Measurements from ENCODE around the gene CSNK1D. TPM values are rescaled to one million over a fixed set of nuclear protein-coding genes. Genes with fewer than 3 reads are reported as not detected.
A peak's percentile ranks its signal among the peaks of the same experiment; 100 is the strongest.
"Not testable (repeated sequence)": the region's sequence is repeated elsewhere in the genome, so short reads cannot be mapped to it uniquely, and the experiment has no call there.

CSNK1D gene
- total RNA-seq, 1 donor from 2014 or later: 227 TPM

DNA sequence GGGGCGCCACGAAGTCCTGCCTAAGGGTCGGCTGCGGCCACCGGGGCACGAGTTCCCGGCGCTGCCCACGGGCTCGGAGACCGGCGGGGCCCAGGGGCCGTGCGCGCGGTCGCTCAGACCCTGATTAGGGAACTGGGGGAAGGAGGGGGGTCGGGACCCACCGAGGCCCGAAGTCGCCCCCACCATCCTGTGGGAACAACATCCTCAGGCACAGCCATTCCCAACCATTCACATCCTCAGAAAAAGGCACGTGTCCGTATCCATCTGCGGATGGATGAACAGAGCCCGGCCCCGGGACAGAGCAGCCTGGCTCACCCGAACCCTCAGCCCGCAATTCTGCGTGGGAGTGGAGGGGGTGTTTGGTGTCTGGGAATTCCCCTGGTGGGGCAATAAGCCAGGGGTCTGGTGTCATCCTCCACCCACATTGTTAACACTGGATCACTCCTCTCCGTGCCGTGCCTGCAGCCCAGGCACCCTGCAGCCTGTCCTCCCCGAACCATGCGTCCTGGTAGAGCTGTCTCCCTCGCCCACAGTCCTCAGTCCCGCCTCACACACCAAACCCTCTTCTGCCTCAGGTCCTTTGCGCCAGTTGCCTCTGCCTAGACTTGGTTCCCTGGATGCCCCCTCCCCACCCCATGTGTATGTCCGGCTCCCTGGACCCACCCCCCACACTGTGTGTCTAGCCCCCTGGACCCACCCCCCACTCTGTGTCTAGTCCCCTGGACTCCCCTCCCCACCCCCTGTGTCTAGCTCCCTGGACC, 60.1 kb downstream of the CSNK1D start:
- TF ChIP-seq, protein P1, sequence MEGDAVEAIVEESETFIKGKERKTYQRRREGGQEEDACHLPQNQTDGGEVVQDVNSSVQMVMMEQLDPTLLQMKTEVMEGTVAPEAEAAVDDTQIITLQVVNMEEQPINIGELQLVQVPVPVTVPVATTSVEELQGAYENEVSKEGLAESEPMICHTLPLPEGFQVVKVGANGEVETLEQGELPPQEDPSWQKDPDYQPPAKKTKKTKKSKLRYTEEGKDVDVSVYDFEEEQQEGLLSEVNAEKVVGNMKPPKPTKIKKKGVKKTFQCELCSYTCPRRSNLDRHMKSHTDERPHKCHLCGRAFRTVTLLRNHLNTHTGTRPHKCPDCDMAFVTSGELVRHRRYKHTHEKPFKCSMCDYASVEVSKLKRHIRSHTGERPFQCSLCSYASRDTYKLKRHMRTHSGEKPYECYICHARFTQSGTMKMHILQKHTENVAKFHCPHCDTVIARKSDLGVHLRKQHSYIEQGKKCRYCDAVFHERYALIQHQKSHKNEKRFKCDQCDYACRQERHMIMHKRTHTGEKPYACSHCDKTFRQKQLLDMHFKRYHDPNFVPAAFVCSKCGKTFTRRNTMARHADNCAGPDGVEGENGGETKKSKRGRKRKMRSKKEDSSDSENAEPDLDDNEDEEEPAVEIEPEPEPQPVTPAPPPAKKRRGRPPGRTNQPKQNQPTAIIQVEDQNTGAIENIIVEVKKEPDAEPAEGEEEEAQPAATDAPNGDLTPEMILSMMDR (IDR thresholded peaks at IDR 0.05; ENCODE audit: unreplicated experiment): no peak
- H3K27ac Mint-ChIP-seq: no peak overlapping the region
- H3K9me3 Mint-ChIP-seq (ENCODE audit: low read depth): no peaks in the 10 kb centered on the region
- H3K27me3 Mint-ChIP-seq: no peaks in the 10 kb centered on the region
- H3K4me3 Mint-ChIP-seq (ENCODE audit: low read depth): peak overlapping the region; percentile 69
- DNase-seq (ENCODE audit: low spot score, unreplicated experiment): no peak
- H3K36me3 Mint-ChIP-seq (ENCODE audit: insufficient read depth): no peaks in the 10 kb centered on the region
- peaks cover 3% of the 10 kb centered on the region for H3K4me1 Mint-ChIP-seq (ENCODE audit: low read depth)

DNA sequence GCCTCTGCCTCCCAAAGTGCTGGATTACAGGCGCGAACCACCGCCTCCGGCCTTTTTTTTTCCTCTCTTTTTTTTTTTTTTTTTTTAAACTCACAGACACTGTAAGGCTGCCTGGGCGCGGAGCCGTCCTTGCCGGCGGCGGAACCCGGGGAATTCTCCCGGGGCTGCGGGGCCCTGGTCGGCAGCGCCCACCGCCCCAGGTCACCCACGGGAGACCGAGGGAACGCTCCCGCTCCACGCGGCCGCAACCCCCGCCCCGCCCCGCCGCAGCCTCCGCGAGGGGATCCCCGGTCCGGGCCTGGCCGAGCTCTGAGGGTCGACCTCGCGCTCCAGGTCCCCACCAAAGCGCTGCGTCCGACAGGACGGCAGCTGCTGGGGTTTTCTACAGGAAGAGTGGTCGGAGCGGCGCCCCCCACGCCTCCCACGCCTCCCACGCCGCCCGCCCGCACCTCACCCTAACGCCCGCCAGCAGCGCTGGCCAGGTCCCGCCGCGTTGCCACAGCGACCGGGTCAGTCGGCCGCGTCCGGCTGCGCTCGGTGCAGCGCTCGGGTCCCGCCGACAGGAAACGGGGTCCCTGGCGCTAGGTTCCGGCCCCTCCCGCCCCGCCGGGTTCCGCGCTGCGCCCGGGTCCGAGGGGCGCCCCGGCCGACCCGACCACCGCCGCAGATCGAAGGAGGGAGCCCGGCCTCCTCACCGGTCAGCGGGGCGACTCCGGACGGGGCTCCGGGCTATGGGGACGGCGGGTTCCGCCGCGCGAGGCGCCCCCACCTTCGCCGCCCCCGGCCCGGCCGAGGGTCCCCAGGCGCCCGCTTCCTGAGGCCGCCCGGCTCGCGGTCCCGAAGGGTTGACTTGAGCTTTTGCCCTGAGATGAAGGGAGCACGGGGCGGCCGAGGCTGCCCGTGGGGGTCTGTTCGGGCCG, 60.9 kb downstream of the CSNK1D start, which contains the start of gene CCDC57:
CCDC57 (minus strand) TSS at position 512 of the 920 bp plus-strand sequence. CDS start 10,898 bp downstream, outside the sequence.
- Mint-ChIP-seq H3K36me3 (ENCODE audit: insufficient read depth) (no peaks in the 10 kb centered on the region), H3K27ac (no peak within 1 kb of the TSS), H3K9me3 (ENCODE audit: low read depth) (no peaks in the 10 kb centered on the region), H3K27me3 (no peaks in the 10 kb centered on the region), H3K4me1 (ENCODE audit: low read depth) (peaks cover 3% of the 10 kb centered on the region), H3K4me3 (ENCODE audit: low read depth) (peak within 1 kb of the TSS; percentile 70)
- peak; percentile 77 for DNase-seq (ENCODE audit: low spot score, unreplicated experiment)
- TF ChIP-seq, protein P1 (IDR thresholded peaks at IDR 0.05; ENCODE audit: unreplicated experiment): no peak

DNA sequence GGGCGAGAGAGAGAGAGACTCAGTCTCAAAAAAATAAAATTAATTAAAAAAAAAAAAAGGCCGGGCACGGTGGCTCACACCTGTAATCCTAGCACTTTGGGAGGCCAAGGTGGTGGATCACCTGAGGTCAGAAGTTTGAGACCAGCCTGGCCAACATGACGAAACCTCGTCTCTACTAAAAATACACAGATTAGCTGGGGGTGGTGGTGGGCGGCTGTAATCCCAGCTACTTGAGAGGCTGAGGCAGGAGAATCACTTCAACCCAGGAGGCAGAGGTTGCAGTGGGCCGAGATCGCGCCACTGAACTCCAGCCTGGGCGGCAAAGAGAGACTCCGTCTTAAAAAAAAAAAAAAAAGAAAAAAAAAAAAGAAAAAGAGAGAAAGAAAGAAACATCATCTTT, 62.8 kb downstream of the CSNK1D start:
- not testable (repeated sequence) for DNase-seq (ENCODE audit: low spot score, unreplicated experiment); H3K27ac Mint-ChIP-seq; H3K4me3 Mint-ChIP-seq (ENCODE audit: low read depth); H3K9me3 Mint-ChIP-seq (ENCODE audit: low read depth); H3K4me1 Mint-ChIP-seq (ENCODE audit: low read depth); H3K27me3 Mint-ChIP-seq; H3K36me3 Mint-ChIP-seq (ENCODE audit: insufficient read depth)

DNA sequence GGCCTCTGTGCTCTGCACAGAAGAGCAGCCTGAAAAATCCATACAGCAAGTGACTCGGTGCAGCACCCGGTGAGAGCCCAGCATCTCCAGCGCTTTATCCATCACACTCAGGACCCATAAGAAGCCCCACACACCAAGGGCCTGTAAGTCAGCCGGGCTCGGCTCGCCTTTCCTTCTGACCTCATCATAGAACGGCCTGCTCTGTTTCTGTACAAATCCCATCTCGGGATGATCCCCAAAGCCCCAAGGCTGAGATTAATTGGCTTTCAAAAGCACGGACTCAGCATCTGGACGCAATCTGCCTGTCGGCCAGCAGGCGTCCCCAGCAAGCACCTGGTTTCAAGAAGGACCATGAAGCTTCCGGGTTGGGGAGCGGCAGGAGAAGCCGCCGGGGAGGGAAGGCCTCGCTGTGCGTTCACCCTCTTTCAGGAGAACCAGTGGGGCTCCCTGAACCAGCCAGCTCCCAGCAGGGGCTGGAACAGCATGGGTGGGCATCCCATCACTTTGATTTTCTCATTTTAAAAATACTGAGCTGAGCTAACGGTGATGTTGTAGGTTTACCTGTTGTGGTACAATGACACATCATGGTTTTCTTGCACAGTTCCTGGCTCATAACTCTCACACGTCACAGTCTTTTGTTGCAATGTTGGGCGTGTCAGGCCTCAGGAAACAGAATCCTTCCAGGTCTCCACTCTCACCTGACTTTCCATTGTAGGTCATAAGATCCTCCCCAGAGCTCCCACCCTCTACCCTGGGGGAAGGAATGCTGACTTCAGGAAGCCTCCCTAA, 67.6 kb downstream of the CSNK1D start:
- Mint-ChIP-seq H3K36me3 (ENCODE audit: insufficient read depth) (no peaks in the 10 kb centered on the region), H3K27me3 (no peaks in the 10 kb centered on the region), H3K4me3 (ENCODE audit: low read depth) (no peak overlapping the region), H3K9me3 (ENCODE audit: low read depth) (no peaks in the 10 kb centered on the region), H3K4me1 (ENCODE audit: low read depth) (peaks cover 4% of the 10 kb centered on the region), H3K27ac (peak overlapping the region; percentile 71)
- DNase-seq (ENCODE audit: low spot score, unreplicated experiment): peak; percentile 60
- TF ChIP-seq, protein P1 (IDR thresholded peaks at IDR 0.05; ENCODE audit: unreplicated experiment): peak; percentile 87

DNA sequence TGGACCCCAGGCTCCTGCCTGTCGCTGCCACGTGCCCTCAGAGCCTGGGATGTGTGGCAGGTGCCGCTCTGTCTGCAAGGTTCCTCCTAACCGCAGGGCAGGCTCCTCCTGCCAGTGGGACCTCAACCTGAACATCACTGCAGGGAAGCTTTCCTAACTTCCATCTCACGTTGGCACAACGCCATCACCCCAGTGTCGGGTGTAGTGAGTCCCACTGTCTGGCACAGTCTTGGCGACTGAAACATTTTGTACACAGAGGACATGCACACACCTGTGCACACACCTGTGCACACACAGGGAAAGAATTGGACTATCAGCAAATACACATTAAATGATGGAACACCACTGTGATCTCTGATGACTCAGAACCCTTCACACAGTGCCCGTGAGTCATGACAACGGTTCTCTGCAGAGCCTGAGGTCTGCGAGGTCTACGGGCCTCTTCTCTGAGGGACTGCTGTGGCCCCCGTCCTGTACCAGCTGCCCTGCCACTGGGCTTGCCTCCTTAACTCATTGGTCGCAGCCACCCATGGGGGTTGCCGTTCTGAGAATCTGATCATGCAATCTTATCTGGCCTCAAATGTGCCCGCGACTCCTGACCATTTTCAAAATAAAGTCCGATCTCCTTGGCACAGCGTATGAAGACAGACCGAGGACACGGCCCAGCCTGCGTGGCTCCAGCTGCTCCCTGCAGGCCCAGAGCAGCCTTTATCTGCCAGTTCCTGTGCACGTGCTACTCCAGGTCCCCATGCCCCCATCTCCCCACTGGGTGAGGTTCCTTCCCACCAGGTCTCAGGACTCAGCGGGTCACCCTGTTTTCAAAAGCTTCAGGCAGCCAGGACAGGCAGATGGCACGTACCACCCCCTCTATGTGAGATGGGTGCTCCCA, 68.4 kb downstream of the CSNK1D start:
- Mint-ChIP-seq H3K9me3 (ENCODE audit: low read depth) (no peaks in the 10 kb centered on the region), H3K36me3 (ENCODE audit: insufficient read depth) (peaks cover under 1% of the 10 kb centered on the region), H3K27ac (no peak overlapping the region)

More for the DNA sequence above, 68.4 kb downstream of the CSNK1D start:
- no peak for DNase-seq (ENCODE audit: low spot score, unreplicated experiment)
- TF ChIP-seq, protein P1 (IDR thresholded peaks at IDR 0.05; ENCODE audit: unreplicated experiment): no peak
- no peak overlapping the region for H3K4me3 Mint-ChIP-seq (ENCODE audit: low read depth)
- peaks cover 4% of the 10 kb centered on the region for H3K4me1 Mint-ChIP-seq (ENCODE audit: low read depth)
- H3K27me3 Mint-ChIP-seq: no peaks in the 10 kb centered on the region
